Omental fat pad (tissue), 4 donors: ENCODE results near the gene ARFIP1. TPM values are rescaled to one million over a fixed set of nuclear protein-coding genes. Genes with fewer than 3 reads are reported as not detected.
A peak's percentile ranks its signal among the peaks of the same experiment; 100 is the strongest.

Experiments used
- ATAC-seq: fragments of 150-250 bp; one replicate; pipeline ENCODE4 v1.9.1; 2016; ENCODE audit warnings: mild to moderate bottlenecking, moderate library complexity; ENCODE audit not compliant: low FRiP score
- DNase-seq: peaks from one replicate; pipeline ENCODE4 v3.0.0-alpha.2; 2019; ENCODE audit warnings: low spot score
- total RNA-seq, 4 donors: library from RNA; depleted of rRNA; stranded (reverse); fragments of >200 nt; gene quantifications; one replicate each; pipeline ENCODE4 v1.1.0, GENCODE V29; 2016
- TF ChIP-seq, protein P1 (sequence below), 3 donors: fragments of 450-650 bp; IDR thresholded peaks; one replicate each; pipeline ENCODE4 v1.5.1; 2016 to 2017; ENCODE audit warnings: antibody characterized with exemption in 3 of 3, mild to moderate bottlenecking in 3 of 3, moderate library complexity in 2 of 3

Gene ARFIP1
- total RNA-seq, 4 donors from 2014 or later: 18.3 to 32.6 (median 25.6) TPM

DNA sequence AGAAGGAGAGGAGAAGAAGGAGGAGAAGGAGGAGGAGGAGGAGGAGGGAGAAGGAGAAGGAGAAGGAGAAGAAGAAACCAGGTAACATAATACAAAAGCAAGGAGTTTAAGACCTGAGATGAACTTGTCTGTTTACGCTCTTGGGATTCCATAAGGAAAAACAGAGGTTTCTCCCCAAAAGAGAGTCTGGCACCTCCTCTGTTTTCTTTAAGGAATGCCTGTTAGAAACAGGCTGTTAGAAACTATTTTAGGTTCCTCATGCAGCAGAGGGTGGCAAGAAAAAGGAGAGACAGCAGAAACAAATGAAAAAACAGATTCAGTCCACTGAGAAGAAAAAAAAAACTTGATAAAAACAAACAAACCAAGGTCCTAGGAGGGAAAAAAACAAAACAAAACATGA lies 146.1 kb downstream of the ARFIP1 start:
- TF ChIP-seq, protein P1, sequence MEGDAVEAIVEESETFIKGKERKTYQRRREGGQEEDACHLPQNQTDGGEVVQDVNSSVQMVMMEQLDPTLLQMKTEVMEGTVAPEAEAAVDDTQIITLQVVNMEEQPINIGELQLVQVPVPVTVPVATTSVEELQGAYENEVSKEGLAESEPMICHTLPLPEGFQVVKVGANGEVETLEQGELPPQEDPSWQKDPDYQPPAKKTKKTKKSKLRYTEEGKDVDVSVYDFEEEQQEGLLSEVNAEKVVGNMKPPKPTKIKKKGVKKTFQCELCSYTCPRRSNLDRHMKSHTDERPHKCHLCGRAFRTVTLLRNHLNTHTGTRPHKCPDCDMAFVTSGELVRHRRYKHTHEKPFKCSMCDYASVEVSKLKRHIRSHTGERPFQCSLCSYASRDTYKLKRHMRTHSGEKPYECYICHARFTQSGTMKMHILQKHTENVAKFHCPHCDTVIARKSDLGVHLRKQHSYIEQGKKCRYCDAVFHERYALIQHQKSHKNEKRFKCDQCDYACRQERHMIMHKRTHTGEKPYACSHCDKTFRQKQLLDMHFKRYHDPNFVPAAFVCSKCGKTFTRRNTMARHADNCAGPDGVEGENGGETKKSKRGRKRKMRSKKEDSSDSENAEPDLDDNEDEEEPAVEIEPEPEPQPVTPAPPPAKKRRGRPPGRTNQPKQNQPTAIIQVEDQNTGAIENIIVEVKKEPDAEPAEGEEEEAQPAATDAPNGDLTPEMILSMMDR (IDR thresholded peaks at IDR 0.05): no peak
- no peak for DNase-seq
- ATAC-seq: no peak

DNA sequence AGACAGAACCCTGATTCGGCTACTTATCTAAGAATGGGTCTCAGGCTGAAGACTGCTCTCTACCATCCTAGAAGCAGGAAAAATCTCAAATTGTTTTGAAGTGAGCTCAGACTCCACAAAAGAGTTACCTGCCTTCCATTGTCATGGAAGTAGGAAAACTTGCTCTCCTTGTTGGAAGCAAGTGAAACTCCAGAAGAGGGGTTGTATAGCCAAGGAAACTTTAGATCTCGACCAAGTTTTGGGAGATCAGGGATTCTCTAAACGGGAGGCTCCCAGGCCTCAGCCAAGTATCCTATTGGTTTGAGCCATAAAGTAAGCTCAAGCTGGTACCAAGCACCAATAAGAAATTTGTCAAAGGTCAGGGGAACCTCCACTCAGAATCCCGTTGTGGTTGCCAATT lies 147.2 kb downstream of the ARFIP1 start:
- ATAC-seq (no peak), DNase-seq (no peak)
- TF ChIP-seq, protein P1 (IDR thresholded peaks at IDR 0.05): no peak

GRCh38 chr4:152927737-152928136 lies 148.0 kb downstream of the ARFIP1 start:
- no peak for DNase-seq
- no peak for ATAC-seq
- TF ChIP-seq, protein P1 (IDR thresholded peaks at IDR 0.05): no peak

- TF ChIP-seq, protein P1 (IDR thresholded peaks at IDR 0.05): no peak
- no peak for ATAC-seq
- DNase-seq: no peak
These were observed 148.5 kb downstream of the ARFIP1 start for GRCh38 chr4:152928286-152928685.

- ATAC-seq (no peak), DNase-seq (no peak)
- TF ChIP-seq, protein P1 (IDR thresholded peaks at IDR 0.05): no peak
These were observed 150.1 kb downstream of the ARFIP1 start for GRCh38 chr4:152929888-152930287.

GRCh38 chr4:152935143-152935542 lies 155.4 kb downstream of the ARFIP1 start:
- no peak for DNase-seq
- TF ChIP-seq, protein P1 (IDR thresholded peaks at IDR 0.05): no peak
- ATAC-seq: no peak

DNA sequence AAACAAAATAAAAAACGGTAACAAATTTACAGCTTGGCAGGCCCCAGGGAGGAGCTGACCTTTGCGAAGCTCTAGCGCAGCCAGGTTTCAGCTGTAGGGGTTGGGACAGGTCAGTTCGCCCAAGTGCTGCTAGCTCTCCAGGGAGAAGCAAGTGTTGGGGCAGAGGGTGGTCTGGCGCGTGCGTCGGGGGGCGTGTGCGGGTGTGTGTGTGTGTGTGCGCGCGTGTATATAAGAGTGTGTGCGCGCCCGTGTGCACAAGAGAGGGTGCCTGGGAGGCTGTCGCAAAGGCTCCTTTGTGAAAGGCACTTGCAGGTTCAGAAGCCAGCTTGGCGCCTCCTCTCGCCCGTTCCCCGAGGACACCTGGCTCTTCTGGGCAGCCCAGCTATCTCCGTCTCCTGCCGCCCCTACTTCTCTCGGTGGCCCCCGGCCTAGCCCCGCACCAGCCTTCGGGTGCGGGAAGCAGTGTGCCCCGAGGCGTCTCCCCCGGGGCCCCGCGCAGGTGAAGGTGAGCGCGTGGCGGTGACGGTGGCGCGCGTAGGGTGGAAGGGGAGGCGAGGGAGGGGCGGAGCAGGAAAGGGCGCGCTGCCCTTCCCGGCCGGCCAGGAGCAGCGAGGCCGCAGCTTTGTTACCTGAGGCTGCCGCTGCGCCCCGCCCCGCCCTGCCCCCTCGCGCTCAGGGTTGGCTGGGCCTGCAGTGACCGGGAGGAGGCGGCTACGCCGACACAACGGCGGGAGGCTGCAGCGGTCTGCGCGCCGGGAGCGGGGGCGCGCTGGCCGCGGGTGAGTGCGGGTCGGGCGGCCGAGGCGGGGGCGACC lies 156.1 kb downstream of the ARFIP1 start, which contains the start of gene FHDC1:
FHDC1 (plus strand) TSS at position 693 of the 815 bp plus-strand sequence. CDS start 6,735 bp downstream, outside the sequence.
- ATAC-seq: peak; percentile 75
- TF ChIP-seq, protein P1 (IDR thresholded peaks at IDR 0.05): no peak
- no peak for DNase-seq
